ENCODE measurements around the gene RFXAP.

DNA sequence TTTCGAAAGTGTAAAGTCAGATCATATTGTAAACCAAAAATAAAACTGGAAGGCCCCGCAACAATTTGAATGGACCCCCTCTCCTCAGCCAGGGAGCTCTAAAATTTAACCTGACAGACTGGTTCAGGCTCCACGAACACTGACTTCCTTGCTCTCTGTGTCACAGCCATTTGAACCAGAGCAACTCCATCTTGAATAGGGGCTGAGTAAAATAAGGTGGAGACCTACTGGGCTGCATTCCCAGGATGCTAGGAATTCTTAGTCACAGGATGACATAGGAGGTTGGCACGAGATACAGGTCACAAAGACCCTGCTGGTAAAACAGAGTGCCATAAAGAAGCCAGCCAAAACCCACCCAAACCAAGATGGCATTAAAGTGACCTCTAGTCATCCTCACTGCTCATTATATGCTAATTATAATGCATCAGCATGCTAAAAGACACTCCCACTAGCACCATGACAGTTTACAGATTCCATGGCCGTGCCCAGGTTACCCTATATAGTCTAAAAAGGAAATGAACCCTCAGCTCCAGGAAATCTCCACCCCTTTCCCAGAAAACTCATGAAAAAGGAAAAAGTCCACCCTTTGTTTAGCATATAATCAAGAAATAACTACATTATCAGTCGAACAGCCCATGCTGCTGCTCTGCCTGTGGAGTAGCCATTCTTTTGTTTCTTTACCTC is 43.1 kb downstream of the RFXAP start:
- TF ChIP-seq, protein P1, sequence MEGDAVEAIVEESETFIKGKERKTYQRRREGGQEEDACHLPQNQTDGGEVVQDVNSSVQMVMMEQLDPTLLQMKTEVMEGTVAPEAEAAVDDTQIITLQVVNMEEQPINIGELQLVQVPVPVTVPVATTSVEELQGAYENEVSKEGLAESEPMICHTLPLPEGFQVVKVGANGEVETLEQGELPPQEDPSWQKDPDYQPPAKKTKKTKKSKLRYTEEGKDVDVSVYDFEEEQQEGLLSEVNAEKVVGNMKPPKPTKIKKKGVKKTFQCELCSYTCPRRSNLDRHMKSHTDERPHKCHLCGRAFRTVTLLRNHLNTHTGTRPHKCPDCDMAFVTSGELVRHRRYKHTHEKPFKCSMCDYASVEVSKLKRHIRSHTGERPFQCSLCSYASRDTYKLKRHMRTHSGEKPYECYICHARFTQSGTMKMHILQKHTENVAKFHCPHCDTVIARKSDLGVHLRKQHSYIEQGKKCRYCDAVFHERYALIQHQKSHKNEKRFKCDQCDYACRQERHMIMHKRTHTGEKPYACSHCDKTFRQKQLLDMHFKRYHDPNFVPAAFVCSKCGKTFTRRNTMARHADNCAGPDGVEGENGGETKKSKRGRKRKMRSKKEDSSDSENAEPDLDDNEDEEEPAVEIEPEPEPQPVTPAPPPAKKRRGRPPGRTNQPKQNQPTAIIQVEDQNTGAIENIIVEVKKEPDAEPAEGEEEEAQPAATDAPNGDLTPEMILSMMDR (IDR thresholded peaks at IDR 0.05 in 2 of 3, conservative IDR thresholded peaks at IDR 0.05 in 1 of 3; ENCODE audit: insufficient read depth in 2 of 3, low read depth in 1 of 3, low read length in 3 of 3): no peak
- TF ChIP-seq RNF2 (IDR thresholded peaks at IDR 0.05): no peak
- no peak for TF ChIP-seq MXI1 (IDR thresholded peaks at IDR 0.05; ENCODE audit: low read depth, low read length)
- no peak for TF ChIP-seq ILK (tag; IDR thresholded peaks at IDR 0.05; ENCODE audit: borderline replicate concordance, low read depth)
- no peak for TF ChIP-seq FUS (optimal IDR thresholded peaks at IDR 0.05; ENCODE audit: low read depth, low read length)
